GM10847 (cell line): ENCODE results near the gene GMNN.

Source experiments
- POLR2A ChIP-seq: IDR thresholded peaks from 2 replicates; pipeline ENCODE4 v1.6.1; 2011; ENCODE audit not compliant: insufficient read length; ENCODE audit errors: extremely low read depth

GMNN gene

GRCh38 chr6:24831771-24832716, 57.3 kb downstream of the GMNN start:
- TF ChIP-seq POLR2A = no peak

GRCh38 chr6:24832794-24833193, 58.1 kb downstream of the GMNN start:
- TF ChIP-seq POLR2A = no peak

GRCh38 chr6:24833711-24834386, 59.1 kb downstream of the GMNN start:
- no peak for TF ChIP-seq POLR2A
